Prostate gland (tissue), 2 donors: ENCODE results near the gene PDGFRB. TPM values are rescaled to one million over a fixed set of nuclear protein-coding genes. Genes with fewer than 3 reads are reported as not detected.

Experiments
- DNase-seq: peaks from one replicate; pipeline ENCODE4 v3.0.0-alpha.2; 2019; ENCODE audit warnings: low spot score
- H3K27ac ChIP-seq, 2 donors: fragments of 200-600 bp; sonication (generic); 2 replicates each; pipeline ENCODE4 v1.5.1; 2017 to 2019
- H3K27me3 ChIP-seq: fragments of 200-600 bp; sonication (generic); replicated peaks from 2 replicates; pipeline ENCODE4 v1.5.1; 2019; ENCODE audit not compliant: insufficient read depth
- H3K36me3 ChIP-seq, 2 donors: fragments of 200-600 bp; sonication (generic); 1 replicate in 1 of 2; 2 replicates in 1 of 2; pipeline versions ENCODE4 v1.5.1 to v1.8.1; 2017 to 2019
- H3K4me1 ChIP-seq: fragments of 200-600 bp; sonication (generic); replicated peaks from 2 replicates; pipeline ENCODE4 v1.5.1; 2019
- H3K4me3 ChIP-seq, 2 donors: fragments of 200-600 bp; sonication (generic); 2 replicates each; pipeline ENCODE4 v1.5.1; 2017 to 2019
- H3K9me3 ChIP-seq: fragments of 200-600 bp; sonication (generic); 2 replicates; pipeline ENCODE4 v1.5.1; 2017
- POLR2A ChIP-seq: fragments of 450-650 bp; IDR thresholded peaks from one replicate; pipeline ENCODE4 v1.6.1; 2016; ENCODE audit warnings: antibody characterized with exemption, mild to moderate bottlenecking
- POLR2AphosphoS5 ChIP-seq: sonication (generic); formaldehyde crosslinking; IDR thresholded peaks from one replicate; pipeline ENCODE4 v1.6.1; 2017; ENCODE audit warnings: antibody characterized with exemption
- WGBS: methylation state at CpG from one replicate; pipeline ENCODE4 v1.1.5; 2018; 5-methylcytosine and 5-hydroxymethylcytosine counted together
- intact Hi-C: fragments of 100-400 bp; cut with DNase I; formaldehyde crosslinking; loops from one replicate; pipeline ENCODE4 v1.14.2; 2022
- total RNA-seq, 2 donors: library from RNA; depleted of rRNA; stranded (reverse); fragments of >200 nt; gene quantifications; one replicate each; pipeline ENCODE4 v1.1.0, GENCODE V29; 2016
- TF ChIP-seq, protein P1 (sequence below), 4 experiments: fragments of 200-600 bp in 2 of 4; fragments of 450-650 bp in 2 of 4; sonication (generic) in 2 of 4; IDR thresholded peaks; 1 replicate in 3 of 4; 2 replicates in 1 of 4; pipeline ENCODE4 v1.5.1; 2016 to 2019; ENCODE audit warnings: antibody characterized with exemption in 4 of 4, mild to moderate bottlenecking in 2 of 4, moderate library complexity in 2 of 4

The PDGFRB gene
- total RNA-seq, 2 donors from 2014 or later: 14.5 to 161 TPM

DNA sequence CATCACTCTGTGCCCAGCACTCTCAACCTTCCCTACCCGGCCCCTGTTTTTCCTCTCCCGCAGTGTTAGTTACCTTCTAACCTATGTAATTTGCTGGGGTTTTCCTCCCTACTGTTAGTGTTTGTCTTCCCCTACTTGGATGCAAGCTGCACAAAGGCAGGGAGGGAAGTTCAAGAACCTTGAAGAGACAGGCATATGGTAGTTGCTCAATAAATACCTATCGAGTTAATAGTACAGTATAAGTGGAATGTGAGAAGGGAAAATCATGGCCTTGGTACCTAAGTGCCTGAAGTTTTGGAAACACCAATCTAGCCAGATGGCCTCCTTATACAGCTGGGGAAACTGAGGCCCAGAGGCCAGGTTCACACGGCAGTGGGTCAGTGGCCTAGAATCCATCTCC lies 24.2 kb downstream of the PDGFRB start:
- H3K27ac ChIP-seq: peak overlapping the region in 1 of 2 donors; percentile 35
- intact Hi-C loops: loop anchor here (2.0 to 10.0 kb wide), 2 partner anchors 25 to 127 kb away; partner anchors contain the start of genes HMGXB3 and TIGD6
- no peaks in the 10 kb centered on the region for H3K27me3 ChIP-seq
- H3K9me3 ChIP-seq: no peaks in the 10 kb centered on the region
- WGBS: 89% methylated on average over 4 of the region's 4 CpGs
- H3K36me3 ChIP-seq: no peaks in the 10 kb centered on the region
- no peak for DNase-seq
- H3K4me3 ChIP-seq: no peak overlapping the region
- TF ChIP-seq, protein P1, sequence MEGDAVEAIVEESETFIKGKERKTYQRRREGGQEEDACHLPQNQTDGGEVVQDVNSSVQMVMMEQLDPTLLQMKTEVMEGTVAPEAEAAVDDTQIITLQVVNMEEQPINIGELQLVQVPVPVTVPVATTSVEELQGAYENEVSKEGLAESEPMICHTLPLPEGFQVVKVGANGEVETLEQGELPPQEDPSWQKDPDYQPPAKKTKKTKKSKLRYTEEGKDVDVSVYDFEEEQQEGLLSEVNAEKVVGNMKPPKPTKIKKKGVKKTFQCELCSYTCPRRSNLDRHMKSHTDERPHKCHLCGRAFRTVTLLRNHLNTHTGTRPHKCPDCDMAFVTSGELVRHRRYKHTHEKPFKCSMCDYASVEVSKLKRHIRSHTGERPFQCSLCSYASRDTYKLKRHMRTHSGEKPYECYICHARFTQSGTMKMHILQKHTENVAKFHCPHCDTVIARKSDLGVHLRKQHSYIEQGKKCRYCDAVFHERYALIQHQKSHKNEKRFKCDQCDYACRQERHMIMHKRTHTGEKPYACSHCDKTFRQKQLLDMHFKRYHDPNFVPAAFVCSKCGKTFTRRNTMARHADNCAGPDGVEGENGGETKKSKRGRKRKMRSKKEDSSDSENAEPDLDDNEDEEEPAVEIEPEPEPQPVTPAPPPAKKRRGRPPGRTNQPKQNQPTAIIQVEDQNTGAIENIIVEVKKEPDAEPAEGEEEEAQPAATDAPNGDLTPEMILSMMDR (IDR thresholded peaks at IDR 0.05): no peak
- TF ChIP-seq POLR2AphosphoS5: no peak
- TF ChIP-seq POLR2A: no peak
- H3K4me1 ChIP-seq: no peaks in the 10 kb centered on the region

DNA sequence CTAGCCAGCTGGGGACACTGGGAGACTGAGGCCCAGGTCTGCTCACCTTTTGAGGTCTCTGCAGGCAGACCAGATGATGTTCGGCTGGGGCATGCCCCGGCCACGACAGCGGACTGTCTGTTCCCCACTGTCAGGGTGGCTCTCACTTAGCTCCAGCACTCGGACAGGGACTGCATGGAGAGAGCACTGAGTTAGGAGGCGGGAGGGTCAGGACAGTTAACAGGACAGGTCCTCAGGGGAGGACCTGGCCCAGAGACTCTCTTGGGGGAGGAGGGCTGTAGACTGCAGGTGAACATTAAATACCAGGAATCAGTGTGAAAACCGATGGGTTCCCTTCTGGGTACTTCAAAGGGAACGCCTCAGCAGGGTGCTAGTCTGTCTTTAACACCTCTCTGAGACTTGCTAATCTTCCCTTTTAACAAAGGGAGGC lies 25.1 kb downstream of the PDGFRB start:
- Histone ChIP-seq H3K36me3 (no peaks in the 10 kb centered on the region), H3K4me3 (no peak overlapping the region), H3K27ac (no peak overlapping the region), H3K4me1 (no peaks in the 10 kb centered on the region), H3K27me3 (no peaks in the 10 kb centered on the region), H3K9me3 (no peaks in the 10 kb centered on the region)
- 94% methylated on average over 4 of the region's 8 CpGs for WGBS
- DNase-seq: no peak
- intact Hi-C loops: loop anchor here (1.0 to 10.0 kb wide), 3 partner anchors 26 to 126 kb away; partner anchors contain the start of genes HMGXB3 and TIGD6
- TF ChIP-seq POLR2A (no peak), POLR2AphosphoS5 (no peak)
- TF ChIP-seq, protein P1 (IDR thresholded peaks at IDR 0.05): no peak

DNA sequence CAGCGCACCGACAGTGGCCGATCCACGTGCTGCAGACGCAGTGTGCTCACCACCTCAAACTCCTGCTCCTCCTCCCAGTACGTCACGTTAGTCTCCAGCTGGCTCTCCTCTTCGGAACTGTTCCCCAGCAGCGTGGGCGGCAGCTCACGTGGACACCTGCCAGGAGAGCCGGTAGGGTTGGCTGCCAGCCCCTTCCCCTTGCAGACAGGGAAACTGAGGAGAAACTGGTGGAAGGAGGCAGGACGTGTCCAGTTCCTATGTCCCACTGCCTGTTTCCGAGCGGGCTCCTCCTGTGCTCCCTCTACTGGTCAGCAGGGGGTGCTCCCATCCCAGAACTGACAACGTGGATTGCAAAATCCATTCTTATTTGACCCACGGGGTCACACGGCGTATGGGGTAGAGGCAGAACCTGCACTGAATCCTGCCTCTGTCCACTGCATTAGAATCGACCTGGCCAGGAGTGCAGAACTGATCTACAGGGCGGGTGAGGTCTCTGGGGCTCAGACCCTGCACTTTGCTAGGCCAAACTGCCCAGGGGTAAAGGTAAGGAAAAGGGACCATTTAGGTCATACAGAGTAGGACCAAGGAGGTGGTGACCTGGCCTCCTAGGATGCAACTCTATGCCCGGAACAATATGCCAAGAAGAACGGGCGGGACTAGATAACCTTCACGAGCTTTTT lies 25.7 kb downstream of the PDGFRB start:
- WGBS: 22% methylated on average over 25 of the region's 25 CpGs
- intact Hi-C loops: loop anchor here (1.0 to 10.0 kb wide), 3 partner anchors 27 to 125 kb away; partner anchors contain the start of genes HMGXB3 and TIGD6
- DNase-seq: peak; percentile 47
- TF ChIP-seq, protein P1 (IDR thresholded peaks at IDR 0.05): peak; percentile 76 to 91 (median 90)
- TF ChIP-seq POLR2AphosphoS5 (peak; percentile 31), POLR2A (no peak)
- Histone ChIP-seq H3K9me3 (no peaks in the 10 kb centered on the region), H3K4me3 (no peak overlapping the region), H3K36me3 (no peaks in the 10 kb centered on the region), H3K27ac (no peak overlapping the region), H3K27me3 (no peaks in the 10 kb centered on the region), H3K4me1 (no peaks in the 10 kb centered on the region)

DNA sequence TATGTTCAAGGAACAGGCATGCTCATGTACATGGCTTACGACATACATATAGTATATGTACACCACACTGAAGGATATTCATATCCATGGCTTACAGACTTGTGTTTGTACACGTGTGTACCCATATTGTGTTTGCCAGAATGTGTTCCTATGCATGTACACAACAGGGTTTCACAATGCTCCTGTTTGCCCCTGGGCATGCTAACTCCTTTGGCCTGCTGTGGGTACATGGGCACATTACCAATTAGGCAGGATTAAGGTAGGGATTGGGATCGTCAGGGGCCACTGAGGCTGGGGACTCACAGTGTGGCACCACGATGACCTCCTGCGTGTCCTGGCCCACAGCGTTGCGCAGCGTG lies 26.2 kb downstream of the PDGFRB start:
- H3K4me1 ChIP-seq: no peaks in the 10 kb centered on the region
- H3K27ac ChIP-seq: no peak overlapping the region
- no peaks in the 10 kb centered on the region for H3K36me3 ChIP-seq
- DNase-seq: no peak
- no peaks in the 10 kb centered on the region for H3K27me3 ChIP-seq
- H3K9me3 ChIP-seq: no peaks in the 10 kb centered on the region
- H3K4me3 ChIP-seq: no peak overlapping the region
- 48% methylated on average over 8 of the region's 8 CpGs for WGBS
- TF ChIP-seq, protein P1 (IDR thresholded peaks at IDR 0.05): no peak
- TF ChIP-seq POLR2AphosphoS5: no peak
- no peak for TF ChIP-seq POLR2A
- intact Hi-C loops: no loop called here

DNA sequence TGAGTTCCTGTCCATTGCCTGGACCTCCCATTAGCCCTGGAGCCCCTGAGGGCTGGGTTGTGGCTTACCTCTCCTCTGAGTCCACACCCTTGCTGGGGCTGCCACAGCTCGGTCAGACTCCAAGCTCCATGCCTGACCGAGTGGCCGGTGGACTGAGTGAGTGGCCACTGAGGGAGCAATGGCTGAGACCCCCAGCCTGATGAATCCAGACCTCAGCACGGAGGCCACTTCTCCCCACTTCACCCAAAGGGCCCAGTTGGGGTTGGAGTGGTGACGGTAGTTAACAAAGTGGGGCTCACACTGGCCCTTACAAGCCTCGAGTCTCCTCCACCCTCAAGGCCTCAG lies 28.8 kb downstream of the PDGFRB start:
- TF ChIP-seq, protein P1 (IDR thresholded peaks at IDR 0.05): no peak
- no peak overlapping the region for H3K4me3 ChIP-seq
- no peak for DNase-seq
- WGBS: 96% methylated on average over 6 of the region's 6 CpGs
- no peaks in the 10 kb centered on the region for H3K4me1 ChIP-seq
- intact Hi-C loops: no loop called here
- H3K27me3 ChIP-seq: no peaks in the 10 kb centered on the region
- no peaks in the 10 kb centered on the region for H3K9me3 ChIP-seq
- H3K36me3 ChIP-seq: no peaks in the 10 kb centered on the region
- H3K27ac ChIP-seq: no peak overlapping the region
